K562 (cell line): Measurements from ENCODE around the gene MACROD2. TPM values are rescaled to one million over a fixed set of nuclear protein-coding genes. Genes with fewer than 3 reads are reported as not detected.

Source experiments
- ATAC-seq: fragments of 200-7000 bp; cut with Tn5 transposase; 3 replicates; pipeline ENCODE4 v1.9.1; 2020; ENCODE audit warnings: moderate library complexity
- BruUV-seq: library from RNA; stranded (reverse); fragments of 400-500 nt; replicated peaks from 2 replicates; lab custom pipeline; 2021; lab: Mats Ljungman, UMichigan
- CTCF ChIA-PET: fragments of 300-600 bp; formaldehyde crosslinking; extraction: SDS; loops from one replicate; lab custom pipeline; 2021; ENCODE audit warnings: low intra/inter-chr PET ratio; lab: Yijun Ruan, JAX
- POLR2A ChIA-PET: fragments of 300-600, 350-650 bp; sonication (Branson Sonifier 250); formaldehyde crosslinking; extraction: SDS; loops from one replicate; lab custom pipeline; 2021; ENCODE audit warnings: antibody characterized with exemption, inconsistent platforms; lab: Yijun Ruan, JAX
- DNase-seq, 4 experiments: peaks; one replicate each; pipeline versions ENCODE4 v3.0.0 to v3.0.0-alpha.2; 2011 to 2018; ENCODE audit warnings: low spot score in 3 of 4, mixed read lengths in 3 of 4; ENCODE audit errors: extremely low read depth in 1 of 4
- FAIRE-seq: peaks from 2 replicates; lab custom pipeline; 2011; peaks lifted over from hg19 to GRCh38; lab: Jason Lieb, UNC
- H2AFZ ChIP-seq: 2 replicates; pipeline ENCODE4 v1.6.0; 2011; ENCODE audit warnings: low read depth, low read length, control low read depth, inconsistent platforms
- H3K27ac ChIP-seq: fragments of 200-600 bp; 3 replicates; pipeline ENCODE4 v1.8.0; 2011; ENCODE audit warnings: low read depth, mild to moderate bottlenecking, control low read depth, inconsistent platforms, low read length, moderate library complexity, mixed read lengths; ENCODE audit errors: extremely low read depth
- H3K27me3 ChIP-seq, 2 experiments: fragments of 300-600 bp in 1 of 2; 2 replicates in 1 of 2; 3 replicates in 1 of 2; pipeline versions ENCODE4 v1.6.0 to v1.8.0; 2011; ENCODE audit warnings: inconsistent platforms in 2 of 2, low read length in 2 of 2, mild to moderate bottlenecking in 1 of 2, mixed read lengths in 1 of 2, moderate library complexity in 1 of 2; ENCODE audit not compliant: control insufficient read depth in 2 of 2, insufficient read depth in 2 of 2
- H3K36me3 ChIP-seq: fragments of 300-600 bp; 3 replicates; pipeline ENCODE4 v1.8.0; 2011; ENCODE audit warnings: mild to moderate bottlenecking, low read length, inconsistent platforms; ENCODE audit not compliant: control insufficient read depth, insufficient read depth
- H3K4me1 ChIP-seq, 2 experiments: fragments of 200-600 bp in 1 of 2; replicated peaks in 1 of 2; 2 replicates in 1 of 2; 3 replicates in 1 of 2; pipeline versions ENCODE4 v1.5.1 to v1.8.0; 2011; ENCODE audit warnings: inconsistent platforms in 2 of 2, low read length in 2 of 2, mild to moderate bottlenecking in 1 of 2, mixed read lengths in 1 of 2, moderate library complexity in 1 of 2; ENCODE audit not compliant: control insufficient read depth in 2 of 2, insufficient read depth in 2 of 2
- H3K4me2 ChIP-seq: 2 replicates; pipeline ENCODE4 v1.6.1; 2011; ENCODE audit warnings: low read length, control low read depth, inconsistent platforms, mixed read lengths; ENCODE audit not compliant: insufficient read depth
- H3K4me3 ChIP-seq: fragments of 200-600 bp; sonication (generic), shearing (Covaris generic); 2 replicates; pipeline ENCODE4 v1.5.1; 2016; ENCODE audit warnings: control low read depth, inconsistent platforms
- H3K79me2 ChIP-seq: fragments of 200-600 bp; 3 replicates; pipeline ENCODE4 v1.8.0; 2011; ENCODE audit warnings: low read length, inconsistent platforms; ENCODE audit not compliant: control insufficient read depth, insufficient read depth
- H3K9ac ChIP-seq, 2 experiments: 2 replicates each; pipeline versions ENCODE4 v1.6.0 to v1.6.1; 2011; ENCODE audit warnings: low read depth in 2 of 2, low read length in 2 of 2, control low read depth in 1 of 2, inconsistent platforms in 1 of 2, mild to moderate bottlenecking in 1 of 2, mixed read lengths in 1 of 2; ENCODE audit not compliant: insufficient read depth in 1 of 2
- H3K9me1 ChIP-seq: one replicate; pipeline ENCODE4 v1.6.0; 2011; ENCODE audit warnings: inconsistent platforms, mild to moderate bottlenecking, low read length, moderate library complexity; ENCODE audit not compliant: control insufficient read depth, insufficient read depth
- H3K9me3 ChIP-seq: replicated peaks from 2 replicates; pipeline ENCODE4 v1.5.1; 2011; ENCODE audit warnings: low read depth, low read length, inconsistent platforms; ENCODE audit not compliant: control insufficient read depth, insufficient read depth
- H4K20me1 ChIP-seq: replicated peaks from 2 replicates; pipeline ENCODE4 v1.6.1; 2011; ENCODE audit warnings: low read length, inconsistent platforms, mixed read lengths; ENCODE audit not compliant: control insufficient read depth, insufficient read depth
- CREB3L1 ChIP-seq: fragments of 450-650 bp; IDR thresholded peaks from 2 replicates; pipeline ENCODE4 v1.6.1; 2014; ENCODE audit warnings: low read depth, mild to moderate bottlenecking, moderate library complexity, borderline replicate concordance
- FOXA1 ChIP-seq: fragments of 450-650 bp; IDR thresholded peaks from 2 replicates; pipeline ENCODE4 v1.6.1; 2016; ENCODE audit warnings: mild to moderate bottlenecking, borderline replicate concordance
- HDAC3 ChIP-seq: fragments of 450-650 bp; IDR thresholded peaks from 2 replicates; pipeline ENCODE4 v1.6.1; 2018; ENCODE audit warnings: borderline replicate concordance, mild to moderate bottlenecking, moderate library complexity; ENCODE audit not compliant: partially characterized antibody
- KAT2B ChIP-seq: IDR thresholded peaks from one replicate; pipeline ENCODE4 v1.6.1; 2012; ENCODE audit warnings: low read depth, mild to moderate bottlenecking, control low read depth, inconsistent platforms, low read length, moderate library complexity
- RBM15 ChIP-seq: fragments of 200-400 bp; formaldehyde crosslinking; IDR thresholded peaks from 2 replicates; pipeline ENCODE4 v1.6.1; 2018; ENCODE audit warnings: mild to moderate bottlenecking, low read length, moderate library complexity; ENCODE audit not compliant: insufficient read depth
- RFX7 ChIP-seq: fragments of 250-450 bp; sonication (Bioruptor Pico); IDR thresholded peaks from 2 replicates; pipeline ENCODE4 v1.5.1; 2021; ENCODE audit warnings: mild to moderate bottlenecking
- TSC22D4 ChIP-seq: fragments of 450-650 bp; IDR thresholded peaks from 2 replicates; pipeline ENCODE4 v1.6.1; 2016; ENCODE audit warnings: missing genetic modification characterization, missing biosample characterization, control low read depth
- ZBTB1 ChIP-seq: sonication (generic); formaldehyde crosslinking; IDR thresholded peaks from 2 replicates; pipeline ENCODE4 v1.8.1; 2023; ENCODE audit warnings: missing genetic modification reagents, low read depth, mild to moderate bottlenecking, borderline replicate concordance
- ZNF512 ChIP-seq: IDR thresholded peaks from 2 replicates; pipeline ENCODE4 v1.6.1; 2016; ENCODE audit warnings: missing genetic modification characterization, missing compliant biosample characterization
- ZNF561 ChIP-seq: fragments of 450-650 bp; formaldehyde crosslinking; conservative IDR thresholded peaks from 2 replicates; pipeline ENCODE4 v1.4.0; 2020; ENCODE audit warnings: mild to moderate bottlenecking, moderate library complexity
- WGBS: fragments of 100-300 bp; shearing (Covaris generic); methylation state at CpG from one replicate; pipeline ENCODE4 v1.1.6; 2016; ENCODE audit warnings: low coverage, mixed read lengths; ENCODE audit not compliant: insufficient coverage; ENCODE audit errors: missing lambda C conversion rate; 5-methylcytosine and 5-hydroxymethylcytosine counted together
- in situ Hi-C: fragments of 300-500 bp; cut with MboI; formaldehyde crosslinking; loops from 4 replicates; pipeline ENCODE4 v1.15.0; 2018; ENCODE audit warnings: inconsistent platforms, mixed read lengths
- intact Hi-C: fragments of 100-400 bp; cut with micrococcal nuclease; formaldehyde crosslinking; loops from 2 replicates; pipeline ENCODE4 v1.14.2; 2022
- polyA plus RNA-seq, 8 experiments: library from polyadenylated mRNA; depleted of rRNA in 4 of 8; stranded (reverse) in 5 of 8; unstranded in 3 of 8; fragments of >200 nt; fragmentation: Nextera tagmentation in 2 of 8; fragmentation: Illumina TruSeq in 1 of 8; extraction: Ambion mirVana in 2 of 8; extraction: Trizol in 1 of 8; gene quantifications; 2 replicates each; pipeline versions ENCODE4 v1.2.1 to v1.2.3, GENCODE V29; 2011 to 2014; ENCODE audit warnings: inconsistent platforms in 1 of 8, missing spikeins in 1 of 8
- total RNA-seq, 7 experiments: library from RNA; depleted of rRNA in 6 of 7; stranded (reverse); fragments of >200 nt in 6 of 7; fragmentation: Illumina TruSeq in 2 of 7; extraction: Trizol in 2 of 7; gene quantifications; 2 replicates each; pipeline versions ENCODE4 v1.2.1 to v1.2.3, GENCODE V29; 2011 to 2021; ENCODE audit warnings: low replicate concordance in 1 of 7

MACROD2 gene
- total and polyA plus RNA-seq, 9 of the 15 experiments (the other 6 are each of a cell fraction or from before 2014, with no cell fraction given): not detected

GRCh38 chr20:15637950-15638754, 1642.8 kb downstream of the MACROD2 start:
- Histone ChIP-seq H4K20me1 (no peaks in the 10 kb centered on the region), H3K4me3 (no peak overlapping the region), H3K9me3 (no peaks in the 10 kb centered on the region; the same call in 1 of the 2 replicates), H3K4me1 (no peaks in the 10 kb centered on the region), H3K79me2 (no peaks in the 10 kb centered on the region), H3K36me3 (no peaks in the 10 kb centered on the region), H2AFZ (no peak overlapping the region), H3K9ac (no peak overlapping the region), H3K9me1 (no peaks in the 10 kb centered on the region), H3K27me3 (no peaks in the 10 kb centered on the region), H3K4me2 (no peak overlapping the region), H3K27ac (no peak overlapping the region)
- FAIRE-seq (no peak), ATAC-seq (no peak), DNase-seq (no peak)
- in situ Hi-C loops (no loop called here), intact Hi-C loops (no loop called here)
- CTCF ChIA-PET: no interaction called here
- POLR2A ChIA-PET: no interaction called here
- whole genome bisulfite sequencing: 0% methylated on average over 4 of the region's 5 CpGs
- no peak for TF ChIP-seq RFX7 (CRISPR knock-in tag)
- TF ChIP-seq ZNF512 (tag): no peak
- no TSS peak for BruUV-seq

- intact Hi-C loops: no loop called here
Measured at GRCh38 chr20:15638816-15639215, 1643.5 kb downstream of the MACROD2 start.

More at GRCh38 chr20:15638816-15639215, 1643.5 kb downstream of the MACROD2 start:
- ChIA-PET POLR2A (no interaction called here), CTCF (no interaction called here)
- 3% methylated on average over 5 of the region's 5 CpGs for WGBS
- TF ChIP-seq CREB3L1 (no peak), HDAC3 (no peak), ZNF561 (CRISPR knock-in tag) (no peak), FOXA1 (no peak), RBM15 (no peak), ZBTB1 (CRISPR knock-in tag) (no peak), KAT2B (no peak), TSC22D4 (no peak)
- Histone ChIP-seq H3K4me1 (no peaks in the 10 kb centered on the region), H3K9me3 (no peaks in the 10 kb centered on the region; the same call in 1 of the 2 replicates), H3K4me3 (no peak overlapping the region), H2AFZ (no peak overlapping the region), H3K27me3 (no peaks in the 10 kb centered on the region), H3K9ac (no peak overlapping the region), H3K9me1 (no peaks in the 10 kb centered on the region), H3K27ac (no peak overlapping the region), H4K20me1 (no peaks in the 10 kb centered on the region), H3K36me3 (no peaks in the 10 kb centered on the region), H3K4me2 (no peak overlapping the region), H3K79me2 (no peaks in the 10 kb centered on the region)
- in situ Hi-C loops: no loop called here
- FAIRE-seq: no peak
- DNase-seq: no peak
- ATAC-seq: no peak
- no TSS peak for BruUV-seq
